PFSK-1 (cell line): ENCODE results near the gene PRPH2.

ENCODE experiments used
- FOXP2 ChIP-seq: optimal IDR thresholded peaks from 2 replicates; pipeline ENCODE3; 2011; ENCODE audit warnings: borderline replicate concordance, control low read depth, inconsistent platforms; ENCODE audit not compliant: insufficient read depth; ENCODE audit errors: extremely low read length, extremely low read depth
- POLR2AphosphoS5 ChIP-seq: IDR thresholded peaks from 2 replicates; pipeline ENCODE4 v1.6.1; 2012; ENCODE audit warnings: low read depth, mild to moderate bottlenecking, control low read depth, low read length, moderate library complexity
- TAF1 ChIP-seq: IDR thresholded peaks from 2 replicates; pipeline ENCODE4 v1.6.1; 2012; ENCODE audit warnings: low read length, control low read depth, borderline replicate concordance; ENCODE audit not compliant: insufficient read depth

DNA sequence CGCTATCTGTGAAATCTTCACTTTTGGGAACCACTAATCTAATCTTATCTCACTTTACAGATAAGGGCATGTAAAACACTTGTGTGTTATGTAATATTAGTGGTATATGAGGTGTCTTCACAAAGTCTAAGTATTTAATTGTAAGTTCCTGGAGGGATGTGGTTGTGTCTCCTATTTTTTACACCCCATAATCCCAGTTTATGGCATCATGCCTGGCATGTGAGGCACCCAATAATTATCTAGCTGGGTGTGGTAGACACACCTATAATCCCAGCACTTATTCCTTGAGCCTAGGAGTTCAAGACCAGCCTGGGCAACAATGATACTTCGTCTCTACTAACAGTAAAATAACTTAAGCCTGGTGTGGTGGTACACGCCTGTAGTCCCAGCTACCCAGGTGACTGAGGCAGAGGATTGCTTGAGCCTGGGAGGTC, 40.0 kb upstream of the PRPH2 start:
- TF ChIP-seq POLR2AphosphoS5 = no peak
- no peak for TF ChIP-seq TAF1
- no peak for TF ChIP-seq FOXP2
